ENCODE data around the gene SPOP. TPM values are rescaled to one million over a fixed set of nuclear protein-coding genes. Genes with fewer than 3 reads are reported as not detected.

SPOP gene
- total and polyA plus RNA-seq, 9 of the 15 experiments (the other 6 are each of a cell fraction or from before 2014, with no cell fraction given), result 34.2 to 65.9 (median 39.7) TPM

DNA sequence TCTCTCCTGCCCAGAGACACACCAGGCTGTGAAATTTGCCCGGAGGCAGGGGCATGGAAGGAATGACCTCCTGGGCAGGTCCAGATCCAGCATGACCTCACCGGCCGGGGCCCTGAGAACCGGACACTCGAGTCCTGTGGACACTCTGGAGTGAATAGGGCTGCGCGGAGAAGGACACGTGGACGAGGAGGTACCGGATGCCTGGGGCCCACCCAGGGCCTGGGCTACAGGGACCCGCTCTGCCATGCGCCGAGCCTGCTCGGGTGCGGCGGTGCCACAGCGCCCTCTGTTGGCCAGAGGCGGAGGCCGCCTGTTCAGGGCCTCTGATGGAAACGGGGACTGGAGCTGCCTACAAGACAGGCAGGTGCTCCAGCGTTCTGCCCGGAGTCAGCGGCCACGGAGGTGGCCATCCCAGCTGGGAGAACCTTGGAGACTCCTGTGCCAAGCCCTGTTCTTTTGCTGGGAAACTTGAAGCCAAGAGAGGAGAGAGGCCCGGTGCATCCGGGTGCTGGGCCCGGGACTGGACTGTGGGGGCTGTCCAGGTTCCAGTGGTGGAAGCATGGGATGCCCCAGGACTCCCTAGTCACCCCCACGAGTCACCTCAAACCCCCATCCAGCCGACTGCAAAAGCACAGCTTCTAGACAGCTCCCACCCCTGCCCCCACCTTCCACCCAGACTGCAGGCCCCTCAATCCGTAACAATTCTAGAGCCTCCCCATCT lies 121.5 kb downstream of the SPOP start (continued):
- TF ChIP-seq, protein P1, sequence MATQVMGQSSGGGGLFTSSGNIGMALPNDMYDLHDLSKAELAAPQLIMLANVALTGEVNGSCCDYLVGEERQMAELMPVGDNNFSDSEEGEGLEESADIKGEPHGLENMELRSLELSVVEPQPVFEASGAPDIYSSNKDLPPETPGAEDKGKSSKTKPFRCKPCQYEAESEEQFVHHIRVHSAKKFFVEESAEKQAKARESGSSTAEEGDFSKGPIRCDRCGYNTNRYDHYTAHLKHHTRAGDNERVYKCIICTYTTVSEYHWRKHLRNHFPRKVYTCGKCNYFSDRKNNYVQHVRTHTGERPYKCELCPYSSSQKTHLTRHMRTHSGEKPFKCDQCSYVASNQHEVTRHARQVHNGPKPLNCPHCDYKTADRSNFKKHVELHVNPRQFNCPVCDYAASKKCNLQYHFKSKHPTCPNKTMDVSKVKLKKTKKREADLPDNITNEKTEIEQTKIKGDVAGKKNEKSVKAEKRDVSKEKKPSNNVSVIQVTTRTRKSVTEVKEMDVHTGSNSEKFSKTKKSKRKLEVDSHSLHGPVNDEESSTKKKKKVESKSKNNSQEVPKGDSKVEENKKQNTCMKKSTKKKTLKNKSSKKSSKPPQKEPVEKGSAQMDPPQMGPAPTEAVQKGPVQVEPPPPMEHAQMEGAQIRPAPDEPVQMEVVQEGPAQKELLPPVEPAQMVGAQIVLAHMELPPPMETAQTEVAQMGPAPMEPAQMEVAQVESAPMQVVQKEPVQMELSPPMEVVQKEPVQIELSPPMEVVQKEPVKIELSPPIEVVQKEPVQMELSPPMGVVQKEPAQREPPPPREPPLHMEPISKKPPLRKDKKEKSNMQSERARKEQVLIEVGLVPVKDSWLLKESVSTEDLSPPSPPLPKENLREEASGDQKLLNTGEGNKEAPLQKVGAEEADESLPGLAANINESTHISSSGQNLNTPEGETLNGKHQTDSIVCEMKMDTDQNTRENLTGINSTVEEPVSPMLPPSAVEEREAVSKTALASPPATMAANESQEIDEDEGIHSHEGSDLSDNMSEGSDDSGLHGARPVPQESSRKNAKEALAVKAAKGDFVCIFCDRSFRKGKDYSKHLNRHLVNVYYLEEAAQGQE (IDR thresholded peaks at IDR 0.05; ENCODE audit: borderline replicate concordance), result peak; percentile 82
- TF ChIP-seq, protein P1 (CRISPR knock-in tag; IDR thresholded peaks at IDR 0.05; ENCODE audit: low read depth), result no peak
